GM19193 (cell line): ENCODE results near the gene FAM186B.
A peak's percentile ranks its signal among the peaks of the same experiment; 100 is the strongest.

Experiments
- POLR2A ChIP-seq: IDR thresholded peaks from 4 replicates; pipeline ENCODE4 v1.6.1; 2011; ENCODE audit not compliant: insufficient read depth, insufficient read length; ENCODE audit errors: extremely low read depth

Gene FAM186B

GRCh38 chr12:49567611-49568441, 37.6 kb downstream of the FAM186B start, which contains the start of gene MCRS1:
MCRS1 (minus strand) TSS chr12:49568142; CDS start chr12:49566731, 1,411 bp downstream.
- TF ChIP-seq POLR2A, result peak; percentile 99

GRCh38 chr12:49567302-49567610, 38.2 kb downstream of the FAM186B start:
- no peak for TF ChIP-seq POLR2A

GRCh38 chr12:49566361-49566760, 39.1 kb downstream of the FAM186B start:
- no peak for TF ChIP-seq POLR2A

- no peak for TF ChIP-seq POLR2A
Measured at GRCh38 chr12:49565406-49566265, 39.8 kb downstream of the FAM186B start.

GRCh38 chr12:49564686-49565405, 40.6 kb downstream of the FAM186B start:
- TF ChIP-seq POLR2A, result peak; percentile 20

GRCh38 chr12:49563951-49564685, 41.3 kb downstream of the FAM186B start:
- TF ChIP-seq POLR2A, result no peak

- TF ChIP-seq POLR2A, result no peak
Measured at GRCh38 chr12:49562831-49563230, 42.6 kb downstream of the FAM186B start.

- no peak for TF ChIP-seq POLR2A
Measured at GRCh38 chr12:49562233-49562632, 43.2 kb downstream of the FAM186B start.

GRCh38 chr12:49560695-49561094, 44.7 kb downstream of the FAM186B start:
- TF ChIP-seq POLR2A, result no peak

- no peak for TF ChIP-seq POLR2A
Measured at GRCh38 chr12:49559011-49559675, 46.3 kb downstream of the FAM186B start.

GRCh38 chr12:49558526-49558925, 46.9 kb downstream of the FAM186B start:
- TF ChIP-seq POLR2A, result no peak

GRCh38 chr12:49557917-49558215, 47.6 kb downstream of the FAM186B start:
- no peak for TF ChIP-seq POLR2A

- peak; percentile 27 for TF ChIP-seq POLR2A
Measured at GRCh38 chr12:49557187-49557916, 48.1 kb downstream of the FAM186B start.
